GM12878 (cell line): Measurements from ENCODE around the gene SLC5A11.

Experiments
- CBX3 ChIP-seq: fragments of 200-600 bp; sonication (generic); IDR thresholded peaks from 2 replicates; pipeline ENCODE4 v1.6.1; 2016; ENCODE audit warnings: low read depth, borderline replicate concordance
- EZH2 ChIP-seq: IDR thresholded peaks from 2 replicates; pipeline ENCODE4 v1.6.1; 2012; ENCODE audit warnings: low read depth, mild to moderate bottlenecking, control low read depth, inconsistent platforms, low read length, borderline replicate concordance; ENCODE audit not compliant: control insufficient read depth
- NFIC ChIP-seq: IDR thresholded peaks from 2 replicates; pipeline ENCODE4 v1.6.1; 2012; ENCODE audit warnings: low read depth, mild to moderate bottlenecking, inconsistent platforms, low read length, moderate library complexity
- NFYA ChIP-seq: IDR thresholded peaks from 2 replicates; pipeline ENCODE4 v1.6.1; 2011; ENCODE audit warnings: low read depth, mild to moderate bottlenecking, low read length, improper control_type of control experiment, borderline replicate concordance
- POLR2A ChIP-seq: IDR thresholded peaks from 2 replicates; pipeline ENCODE4 v1.6.1; 2011; ENCODE audit warnings: low read depth, mild to moderate bottlenecking, low read length
- ZNF274 ChIP-seq: IDR thresholded peaks from one replicate; pipeline ENCODE4 v1.8.0; 2011; ENCODE audit not compliant: insufficient read length, insufficient read depth
- TF ChIP-seq, protein P1 (sequence below): fragments of 450-650 bp; IDR thresholded peaks from 2 replicates; pipeline ENCODE4 v1.6.1; 2017; ENCODE audit warnings: antibody characterized with exemption, mild to moderate bottlenecking, moderate library complexity
- TF ChIP-seq, protein P2 (sequence below), 3 experiments: IDR thresholded peaks in 2 of 3; conservative IDR thresholded peaks in 1 of 3; 2 replicates each; pipeline ENCODE4 v1.5.1; 2011; ENCODE audit warnings: low read depth in 3 of 3, low read length in 3 of 3, mild to moderate bottlenecking in 3 of 3, control low read depth in 2 of 3, moderate library complexity in 2 of 3, inconsistent platforms in 1 of 3, mixed read lengths in 1 of 3; ENCODE audit not compliant: control insufficient read depth in 2 of 3, insufficient read depth in 1 of 3; ENCODE audit errors: extremely low read depth in 1 of 3

DNA sequence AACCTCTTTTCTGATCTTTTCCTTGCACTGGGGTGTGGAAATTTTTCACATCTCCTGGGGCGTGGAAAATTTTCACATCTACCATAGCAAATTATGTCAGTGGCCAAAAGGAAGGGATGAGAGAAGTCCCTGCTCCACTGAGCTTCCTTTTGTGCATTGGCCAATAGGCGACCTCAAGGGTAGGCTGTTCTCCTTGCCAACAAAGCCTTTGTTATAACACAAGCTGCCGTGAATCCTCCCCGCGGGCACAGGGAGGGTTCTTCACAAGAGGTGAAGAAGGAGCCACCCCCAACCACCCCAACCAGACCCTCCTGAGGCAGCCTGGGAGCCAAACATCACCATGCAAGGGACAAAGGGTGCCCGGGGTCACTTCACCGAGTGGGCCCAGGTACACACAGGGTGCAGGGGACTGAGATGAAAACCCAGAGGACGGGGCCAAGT lies 6.5 kb downstream of the SLC5A11 start:
- TF ChIP-seq POLR2A (no peak), NFIC (no peak), CBX3 (no peak), ZNF274 (no peak), EZH2 (no peak), NFYA (no peak)
- TF ChIP-seq, protein P1, sequence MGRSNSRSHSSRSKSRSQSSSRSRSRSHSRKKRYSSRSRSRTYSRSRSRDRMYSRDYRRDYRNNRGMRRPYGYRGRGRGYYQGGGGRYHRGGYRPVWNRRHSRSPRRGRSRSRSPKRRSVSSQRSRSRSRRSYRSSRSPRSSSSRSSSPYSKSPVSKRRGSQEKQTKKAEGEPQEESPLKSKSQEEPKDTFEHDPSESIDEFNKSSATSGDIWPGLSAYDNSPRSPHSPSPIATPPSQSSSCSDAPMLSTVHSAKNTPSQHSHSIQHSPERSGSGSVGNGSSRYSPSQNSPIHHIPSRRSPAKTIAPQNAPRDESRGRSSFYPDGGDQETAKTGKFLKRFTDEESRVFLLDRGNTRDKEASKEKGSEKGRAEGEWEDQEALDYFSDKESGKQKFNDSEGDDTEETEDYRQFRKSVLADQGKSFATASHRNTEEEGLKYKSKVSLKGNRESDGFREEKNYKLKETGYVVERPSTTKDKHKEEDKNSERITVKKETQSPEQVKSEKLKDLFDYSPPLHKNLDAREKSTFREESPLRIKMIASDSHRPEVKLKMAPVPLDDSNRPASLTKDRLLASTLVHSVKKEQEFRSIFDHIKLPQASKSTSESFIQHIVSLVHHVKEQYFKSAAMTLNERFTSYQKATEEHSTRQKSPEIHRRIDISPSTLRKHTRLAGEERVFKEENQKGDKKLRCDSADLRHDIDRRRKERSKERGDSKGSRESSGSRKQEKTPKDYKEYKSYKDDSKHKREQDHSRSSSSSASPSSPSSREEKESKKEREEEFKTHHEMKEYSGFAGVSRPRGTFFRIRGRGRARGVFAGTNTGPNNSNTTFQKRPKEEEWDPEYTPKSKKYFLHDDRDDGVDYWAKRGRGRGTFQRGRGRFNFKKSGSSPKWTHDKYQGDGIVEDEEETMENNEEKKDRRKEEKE = no peak
- TF ChIP-seq, protein P2, sequence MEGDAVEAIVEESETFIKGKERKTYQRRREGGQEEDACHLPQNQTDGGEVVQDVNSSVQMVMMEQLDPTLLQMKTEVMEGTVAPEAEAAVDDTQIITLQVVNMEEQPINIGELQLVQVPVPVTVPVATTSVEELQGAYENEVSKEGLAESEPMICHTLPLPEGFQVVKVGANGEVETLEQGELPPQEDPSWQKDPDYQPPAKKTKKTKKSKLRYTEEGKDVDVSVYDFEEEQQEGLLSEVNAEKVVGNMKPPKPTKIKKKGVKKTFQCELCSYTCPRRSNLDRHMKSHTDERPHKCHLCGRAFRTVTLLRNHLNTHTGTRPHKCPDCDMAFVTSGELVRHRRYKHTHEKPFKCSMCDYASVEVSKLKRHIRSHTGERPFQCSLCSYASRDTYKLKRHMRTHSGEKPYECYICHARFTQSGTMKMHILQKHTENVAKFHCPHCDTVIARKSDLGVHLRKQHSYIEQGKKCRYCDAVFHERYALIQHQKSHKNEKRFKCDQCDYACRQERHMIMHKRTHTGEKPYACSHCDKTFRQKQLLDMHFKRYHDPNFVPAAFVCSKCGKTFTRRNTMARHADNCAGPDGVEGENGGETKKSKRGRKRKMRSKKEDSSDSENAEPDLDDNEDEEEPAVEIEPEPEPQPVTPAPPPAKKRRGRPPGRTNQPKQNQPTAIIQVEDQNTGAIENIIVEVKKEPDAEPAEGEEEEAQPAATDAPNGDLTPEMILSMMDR (IDR thresholded peaks at IDR 0.05 in 2 of 3, conservative IDR thresholded peaks at IDR 0.05 in 1 of 3; ENCODE audit: control insufficient read depth in 2 of 3, extremely low read depth in 1 of 3, insufficient read depth in 1 of 3, low read depth in 3 of 3, low read length in 3 of 3) = no peak
